GM23338 (cell line): ENCODE data around the gene EPHX1. TPM values are rescaled to one million over a fixed set of nuclear protein-coding genes. Genes with fewer than 3 reads are reported as not detected.

Experiments
- ATAC-seq: fragments of 200-7000 bp; cut with Tn5 transposase; 3 replicates; pipeline ENCODE4 v1.9.1; 2020
- DNase-seq: peaks from one replicate; pipeline ENCODE4 v3.0.0-alpha.2; 2015; ENCODE audit warnings: low spot score
- H2AFZ ChIP-seq: fragments of 200-600 bp; sonication (generic); 2 replicates; pipeline ENCODE4 v1.8.0; 2016; ENCODE audit warnings: antibody characterized with exemption, mild to moderate bottlenecking, moderate library complexity
- H3F3A ChIP-seq: fragments of 200-600 bp; sonication (generic); replicated peaks from 2 replicates; pipeline ENCODE4 v1.8.0; 2017; ENCODE audit warnings: antibody characterized with exemption, mixed run types, low read depth
- H3K27ac ChIP-seq: fragments of 200-600 bp; sonication (generic); 2 replicates; pipeline ENCODE4 v1.6.1; 2016; ENCODE audit warnings: low read depth
- H3K27me3 ChIP-seq: fragments of 200-600 bp; sonication (generic); 2 replicates; pipeline ENCODE4 v1.8.0; 2016; ENCODE audit warnings: mild to moderate bottlenecking, mixed run types, moderate library complexity; ENCODE audit not compliant: insufficient read depth
- H3K36me3 ChIP-seq: fragments of 200-600 bp; sonication (generic); 2 replicates; pipeline ENCODE4 v1.8.0; 2016; ENCODE audit warnings: mild to moderate bottlenecking; ENCODE audit not compliant: insufficient read depth
- H3K4me1 ChIP-seq: fragments of 200-600 bp; sonication (generic); 2 replicates; pipeline ENCODE4 v1.8.0; 2016; ENCODE audit warnings: mild to moderate bottlenecking, moderate library complexity; ENCODE audit not compliant: insufficient read depth
- H3K4me2 ChIP-seq: fragments of 200-600 bp; sonication (generic); 2 replicates; pipeline ENCODE4 v1.7.1; 2017; ENCODE audit warnings: mixed run types
- H3K4me3 ChIP-seq: fragments of 200-600 bp; sonication (generic); 2 replicates; pipeline ENCODE4 v1.6.1; 2016; ENCODE audit warnings: mixed run types
- H3K79me2 ChIP-seq: fragments of 200-600 bp; sonication (generic); replicated peaks from 2 replicates; pipeline ENCODE4 v1.8.0; 2017; ENCODE audit warnings: mild to moderate bottlenecking; ENCODE audit not compliant: insufficient read depth
- H3K9me2 ChIP-seq: fragments of 200-600 bp; sonication (generic); 2 replicates; pipeline ENCODE4 v1.8.0; 2017; ENCODE audit not compliant: insufficient read depth
- H4K20me1 ChIP-seq: fragments of 200-600 bp; sonication (generic); replicated peaks from 2 replicates; pipeline ENCODE4 v1.8.0; 2017; ENCODE audit warnings: mild to moderate bottlenecking; ENCODE audit not compliant: insufficient read depth
- H3K27ac Mint-ChIP-seq: 2 replicates; pipeline ENCODE4 v1.8.0; 2020; ENCODE audit warnings: inconsistent platforms, mild to moderate bottlenecking, moderate library complexity, mixed read lengths
- H3K27me3 Mint-ChIP-seq: 3 replicates; pipeline ENCODE4 v1.8.0; 2022; ENCODE audit warnings: low read depth, mild to moderate bottlenecking, moderate library complexity, mixed read lengths, inconsistent platforms; ENCODE audit not compliant: insufficient read depth, poor library complexity
- H3K36me3 Mint-ChIP-seq: 3 replicates; pipeline ENCODE4 v1.8.0; 2021; ENCODE audit warnings: low read depth, mild to moderate bottlenecking, inconsistent platforms, moderate library complexity, mixed read lengths
- H3K4me1 Mint-ChIP-seq: 3 replicates; pipeline ENCODE4 v1.8.0; 2020; ENCODE audit warnings: mild to moderate bottlenecking, inconsistent platforms, mixed read lengths
- H3K4me3 Mint-ChIP-seq: 3 replicates; pipeline ENCODE4 v1.8.0; 2021; ENCODE audit warnings: moderate library complexity, mild to moderate bottlenecking, inconsistent platforms, mixed read lengths
- H3K9me3 Mint-ChIP-seq: 3 replicates; pipeline ENCODE4 v1.8.0; 2020; ENCODE audit warnings: moderate library complexity, mild to moderate bottlenecking, inconsistent platforms, mixed read lengths
- CREB1 ChIP-seq: fragments of 250-450 bp; sonication (Bioruptor Pico); IDR thresholded peaks from 2 replicates; pipeline ENCODE4 v1.5.0; 2020; ENCODE audit warnings: low read depth, mild to moderate bottlenecking, moderate library complexity
- CTCF ChIP-seq, 2 experiments: fragments of 200-600 bp in 1 of 2; sonication (generic) in 1 of 2; conservative IDR thresholded peaks; 2 replicates each; pipeline versions ENCODE4 v1.5.1 to v1.6.1; 2016 to 2017; ENCODE audit warnings: antibody characterized with exemption in 2 of 2, low read depth in 2 of 2, mild to moderate bottlenecking in 2 of 2, moderate library complexity in 1 of 2
- ETS1 ChIP-seq: IDR thresholded peaks from 2 replicates; pipeline ENCODE4 v1.6.1; 2016; ENCODE audit warnings: antibody characterized with exemption
- EZH2 ChIP-seq: fragments of 200-600 bp; sonication (generic); IDR thresholded peaks from one replicate; pipeline ENCODE4 v1.8.0; 2017; ENCODE audit warnings: antibody characterized with exemption, mild to moderate bottlenecking, low read depth; ENCODE audit not compliant: unreplicated experiment
- EZH2phosphoT487 ChIP-seq: fragments of 200-600 bp; sonication (generic); IDR thresholded peaks from one replicate; pipeline ENCODE4 v1.8.1; 2018; ENCODE audit warnings: antibody characterized with exemption; ENCODE audit not compliant: unreplicated experiment
- JUNB ChIP-seq: IDR thresholded peaks from one replicate; pipeline ENCODE4 v1.6.1; 2016; ENCODE audit warnings: antibody characterized with exemption; ENCODE audit not compliant: unreplicated experiment
- NANOG ChIP-seq: IDR thresholded peaks from 2 replicates; pipeline ENCODE4 v1.6.1; 2016; ENCODE audit warnings: antibody characterized with exemption, borderline replicate concordance
- POLR2AphosphoS5 ChIP-seq: IDR thresholded peaks from 2 replicates; pipeline ENCODE4 v1.6.1; 2016; ENCODE audit warnings: antibody characterized with exemption, low read depth
- REST ChIP-seq: IDR thresholded peaks from one replicate; pipeline ENCODE4 v1.6.1; 2018; ENCODE audit warnings: antibody characterized with exemption; ENCODE audit not compliant: unreplicated experiment
- ZNF331 ChIP-seq: fragments of 250-450 bp; sonication (Bioruptor Pico); IDR thresholded peaks from 2 replicates; pipeline ENCODE4 v1.5.0; 2020; ENCODE audit warnings: low read depth, mild to moderate bottlenecking, moderate library complexity
- ZNF462 ChIP-seq: fragments of 250-450 bp; sonication (Bioruptor Pico); IDR thresholded peaks from 2 replicates; pipeline ENCODE4 v1.5.0; 2020; ENCODE audit warnings: mild to moderate bottlenecking, moderate library complexity
- polyA plus RNA-seq: library from polyadenylated mRNA; unstranded; fragments of >200 nt; fragmentation: Nextera tagmentation; extraction: Ambion mirVana; gene quantifications from 2 replicates; pipeline ENCODE4 v1.2.1, GENCODE V29; 2016
- total RNA-seq: library from RNA; depleted of rRNA; stranded (reverse); fragments of >200 nt; shearing (Covaris generic); gene quantifications from 2 replicates; pipeline ENCODE4 v1.2.3, GENCODE V29; 2014

The EPHX1 gene
- total and polyA plus RNA-seq, 2 experiments from 2014 or later = 15.3 to 46.5 TPM

GRCh38 chr1:225812488-225813213 lies 2.7 kb downstream of the EPHX1 start:
- Mint-ChIP-seq H3K27ac (no peak overlapping the region), H3K9me3 (no peaks in the 10 kb centered on the region), H3K36me3 (peaks cover 13% of the 10 kb centered on the region), H3K4me1 (peaks cover 44% of the 10 kb centered on the region), H3K27me3 (peaks cover 17% of the 10 kb centered on the region), H3K4me3 (no peak overlapping the region)
- Histone ChIP-seq H3K36me3 (no peaks in the 10 kb centered on the region), H3F3A (peaks cover 34% of the 10 kb centered on the region; the same call in 1 of the 2 replicates), H3K9me2 (no peaks in the 10 kb centered on the region), H2AFZ (no peak overlapping the region), H4K20me1 (0 out of 2 replicates have a peak, but pooled peaks cover 3% of the 10 kb centered on the region), H3K27me3 (no peaks in the 10 kb centered on the region), H3K4me2 (0 out of 2 replicates have a peak overlapping the region, but pooled peaks have one; percentile 60), H3K27ac (peak overlapping the region; percentile 55; the same call in 1 of the 2 replicates), H3K79me2 (peaks cover 48% of the 10 kb centered on the region), H3K4me3 (no peak overlapping the region), H3K4me1 (peaks cover 53% of the 10 kb centered on the region)
- no peak for TF ChIP-seq NANOG
- no peak for TF ChIP-seq JUNB
- no peak for TF ChIP-seq ZNF462 (CRISPR knock-in tag)
- TF ChIP-seq ZNF331 (CRISPR knock-in tag) = no peak
- TF ChIP-seq REST = no peak
- no peak for TF ChIP-seq ETS1
- TF ChIP-seq EZH2 = no peak
- no peak for TF ChIP-seq POLR2AphosphoS5
- no peak for TF ChIP-seq CTCF (conservative IDR thresholded peaks at IDR 0.05; ENCODE audit: low read depth in 2 of 2)
- no peak for TF ChIP-seq EZH2phosphoT487
- no peak for TF ChIP-seq CREB1 (CRISPR knock-in tag)
- no peak for ATAC-seq
- no peak for DNase-seq
